HEK293 (cell line): ENCODE results near the gene GDF2.

ENCODE experiments used
- CTCF ChIA-PET: fragments of 350-600 bp; formaldehyde crosslinking; extraction: SDS; loops from one replicate; lab custom pipeline; 2021; ENCODE audit warnings: antibody characterized with exemption; lab: Yijun Ruan, JAX
- POLR2A ChIA-PET: fragments of 300-600 bp; formaldehyde crosslinking; extraction: SDS; loops from one replicate; lab custom pipeline; 2020; ENCODE audit warnings: antibody characterized with exemption, inconsistent platforms; lab: Yijun Ruan, JAX
- H3K27ac ChIP-seq: fragments of 200-500 bp; sonication (Bioruptor generic); 2 replicates; pipeline ENCODE4 v1.5.1; 2014; ENCODE audit warnings: low read depth, low read length, control low read depth, inconsistent platforms; ENCODE audit errors: extremely low read depth
- H3K36me3 ChIP-seq, 2 experiments: fragments of 200-500 bp in 1 of 2; sonication (Bioruptor generic) in 1 of 2; 1 replicate in 1 of 2; 2 replicates in 1 of 2; pipeline ENCODE4 v1.5.1; 2014 to 2017; ENCODE audit warnings: inconsistent platforms in 2 of 2, low read length in 2 of 2; ENCODE audit not compliant: control insufficient read depth in 2 of 2, insufficient read depth in 1 of 2
- H3K4me1 ChIP-seq: fragments of 200-500 bp; sonication (Bioruptor generic); 2 replicates; pipeline ENCODE4 v1.5.1; 2014; ENCODE audit warnings: mild to moderate bottlenecking, low read length, inconsistent platforms; ENCODE audit not compliant: control insufficient read depth, insufficient read depth
- H3K4me3 ChIP-seq: 2 replicates; pipeline ENCODE4 v1.5.1; 2011; ENCODE audit warnings: low read depth, mild to moderate bottlenecking, control low read depth, low read length, moderate library complexity
- H3K9me3 ChIP-seq: fragments of 200-500 bp; sonication (Bioruptor generic); 2 replicates; pipeline ENCODE4 v1.5.1; 2014; ENCODE audit warnings: low read depth, low read length, inconsistent platforms; ENCODE audit not compliant: control insufficient read depth, insufficient read depth
- GLIS2 ChIP-seq: fragments of 450-650 bp; formaldehyde crosslinking; IDR thresholded peaks from 2 replicates; pipeline ENCODE4 v1.5.1; 2016; ENCODE audit warnings: missing biosample characterization, missing genetic modification characterization
- HIC1 ChIP-seq: fragments of 450-650 bp; formaldehyde crosslinking; IDR thresholded peaks from 2 replicates; pipeline ENCODE4 v1.5.1; 2016; ENCODE audit warnings: missing biosample characterization, missing genetic modification characterization
- MEIS1 ChIP-seq: sonication (generic); formaldehyde crosslinking; IDR thresholded peaks from 2 replicates; pipeline ENCODE4 v1.8.1; 2022; ENCODE audit warnings: missing genetic modification reagents, mild to moderate bottlenecking, borderline replicate concordance
- PRDM10 ChIP-seq: fragments of 450-650 bp; formaldehyde crosslinking; IDR thresholded peaks from 2 replicates; pipeline ENCODE4 v1.5.1; 2016; ENCODE audit warnings: missing biosample characterization, missing genetic modification characterization
- PRDM6 ChIP-seq: fragments of 450-650 bp; formaldehyde crosslinking; IDR thresholded peaks from 2 replicates; pipeline ENCODE4 v1.5.1; 2017; ENCODE audit warnings: missing biosample characterization, missing genetic modification characterization
- ZFHX2 ChIP-seq: fragments of 450-650 bp; formaldehyde crosslinking; conservative IDR thresholded peaks from 2 replicates; pipeline ENCODE4 v1.5.1; 2016; ENCODE audit warnings: missing biosample characterization, missing genetic modification characterization
- ZFP41 ChIP-seq: fragments of 450-650 bp; formaldehyde crosslinking; IDR thresholded peaks from 2 replicates; pipeline ENCODE4 v1.5.1; 2016; ENCODE audit warnings: missing biosample characterization, missing genetic modification characterization, borderline replicate concordance
- ZNF175 ChIP-seq: fragments of 450-650 bp; formaldehyde crosslinking; IDR thresholded peaks from 2 replicates; pipeline ENCODE4 v1.5.1; 2016; ENCODE audit warnings: missing biosample characterization, missing genetic modification characterization
- ZNF211 ChIP-seq: fragments of 450-650 bp; formaldehyde crosslinking; IDR thresholded peaks from 2 replicates; pipeline ENCODE4 v1.5.1; 2016; ENCODE audit warnings: low read depth, missing biosample characterization, missing genetic modification characterization
- ZNF239 ChIP-seq: fragments of 450-650 bp; formaldehyde crosslinking; IDR thresholded peaks from 2 replicates; pipeline ENCODE4 v1.5.1; 2016; ENCODE audit warnings: missing biosample characterization, missing genetic modification characterization
- ZNF280D ChIP-seq: fragments of 450-650 bp; formaldehyde crosslinking; IDR thresholded peaks from 2 replicates; pipeline ENCODE4 v1.5.1; 2016; ENCODE audit warnings: missing biosample characterization, missing genetic modification characterization
- ZNF362 ChIP-seq: fragments of 450-650 bp; formaldehyde crosslinking; IDR thresholded peaks from 2 replicates; pipeline ENCODE4 v1.5.1; 2016; ENCODE audit warnings: missing biosample characterization, missing genetic modification characterization
- ZNF510 ChIP-seq: fragments of 450-650 bp; formaldehyde crosslinking; IDR thresholded peaks from 2 replicates; pipeline ENCODE4 v1.5.1; 2018; ENCODE audit warnings: mild to moderate bottlenecking, missing genetic modification characterization, missing biosample characterization; ENCODE audit not compliant: insufficient replicate concordance
- ZNF544 ChIP-seq: fragments of 450-650 bp; formaldehyde crosslinking; IDR thresholded peaks from 2 replicates; pipeline ENCODE4 v1.5.0; 2017; ENCODE audit warnings: missing biosample characterization, missing genetic modification characterization
- ZNF548 ChIP-seq: fragments of 450-650 bp; formaldehyde crosslinking; IDR thresholded peaks from 2 replicates; pipeline ENCODE4 v1.5.1; 2016; ENCODE audit warnings: missing biosample characterization, missing genetic modification characterization
- ZNF558 ChIP-seq: fragments of 450-650 bp; formaldehyde crosslinking; IDR thresholded peaks from 2 replicates; pipeline ENCODE4 v1.5.1; 2016; ENCODE audit warnings: missing biosample characterization, missing genetic modification characterization
- ZNF747 ChIP-seq: fragments of 450-650 bp; formaldehyde crosslinking; IDR thresholded peaks from 2 replicates; pipeline ENCODE4 v1.5.1; 2016; ENCODE audit warnings: missing biosample characterization, missing genetic modification characterization
- ZNF837 ChIP-seq: fragments of 450-650 bp; formaldehyde crosslinking; IDR thresholded peaks from 2 replicates; pipeline ENCODE4 v1.5.1; 2016; ENCODE audit warnings: missing biosample characterization, missing genetic modification characterization
- ZNF843 ChIP-seq: fragments of 450-650 bp; formaldehyde crosslinking; IDR thresholded peaks from 2 replicates; pipeline ENCODE4 v1.5.1; 2016; ENCODE audit warnings: missing biosample characterization, missing genetic modification characterization

Gene GDF2

GRCh38 chr10:47374611-47375536 lies 52.6 kb downstream of the GDF2 start:
- Histone ChIP-seq H3K4me1 (peaks cover 3% of the 10 kb centered on the region; the same call in 1 of the 2 replicates), H3K9me3 (no peaks in the 10 kb centered on the region)
- TF ChIP-seq ZNF558: no peak
- no peak for TF ChIP-seq ZNF747 (tag by site-specific recombination)
- no peak for TF ChIP-seq PRDM6
- no peak for TF ChIP-seq ZNF510 (tag by site-specific recombination)
- TF ChIP-seq ZNF280D (tag by site-specific recombination): no peak
- TF ChIP-seq ZNF548 (tag by site-specific recombination): no peak
- TF ChIP-seq MEIS1: no peak
- no peak for TF ChIP-seq ZNF211 (tag by site-specific recombination)
- TF ChIP-seq GLIS2 (tag by site-specific recombination): no peak
- no peak for TF ChIP-seq ZNF837 (tag by site-specific recombination)
- no peak for TF ChIP-seq ZNF843 (tag by site-specific recombination)
- TF ChIP-seq ZNF175 (tag by site-specific recombination): no peak
- no peak for TF ChIP-seq ZFP41 (tag by site-specific recombination)
- TF ChIP-seq, all 188 proteins: peak for 0
- no peaks in the 10 kb centered on the region for H3K36me3 ChIP-seq
- no peak overlapping the region for H3K27ac ChIP-seq
- POLR2A ChIA-PET: no interaction called here
- CTCF ChIA-PET: interaction anchor here (1.4 to 2.2 kb wide), 3 partner anchors 13 to 34 kb away, joined by 4 to 11 read pairs (median 7); no protein-coding TSS in a partner anchor
- H3K4me3 ChIP-seq: no peak overlapping the region

GRCh38 chr10:47376522-47377220 lies 54.4 kb downstream of the GDF2 start:
- ChIA-PET POLR2A (interaction anchor here (0.6 kb wide), 1 partner anchor 73 kb away, joined by 3 read pairs; no protein-coding TSS in a partner anchor), CTCF (interaction anchor here (0.6 to 1.5 kb wide), 4 partner anchors 11 to 73 kb away, joined by 3 to 5 read pairs (median 4); no protein-coding TSS in a partner anchor)
- TF ChIP-seq ZNF239 (tag by site-specific recombination): no peak
- TF ChIP-seq ZNF362 (tag by site-specific recombination): no peak
- TF ChIP-seq ZFHX2 (tag by site-specific recombination): no peak
- no peak for TF ChIP-seq ZNF544 (tag by site-specific recombination)
- TF ChIP-seq PRDM10: no peak
- no peak for TF ChIP-seq HIC1 (tag by site-specific recombination)
- Histone ChIP-seq H3K4me3 (no peak overlapping the region), H3K9me3 (no peaks in the 10 kb centered on the region), H3K36me3 (no peaks in the 10 kb centered on the region), H3K27ac (no peak overlapping the region), H3K4me1 (peaks cover 3% of the 10 kb centered on the region; the same call in 1 of the 2 replicates)
